ENCODE measurements around the gene FAM210B. TPM values are rescaled to one million over a fixed set of nuclear protein-coding genes. Genes with fewer than 3 reads are reported as not detected.

The FAM210B gene
- total RNA-seq, 1 donor from 2014 or later = 30.8 TPM

DNA sequence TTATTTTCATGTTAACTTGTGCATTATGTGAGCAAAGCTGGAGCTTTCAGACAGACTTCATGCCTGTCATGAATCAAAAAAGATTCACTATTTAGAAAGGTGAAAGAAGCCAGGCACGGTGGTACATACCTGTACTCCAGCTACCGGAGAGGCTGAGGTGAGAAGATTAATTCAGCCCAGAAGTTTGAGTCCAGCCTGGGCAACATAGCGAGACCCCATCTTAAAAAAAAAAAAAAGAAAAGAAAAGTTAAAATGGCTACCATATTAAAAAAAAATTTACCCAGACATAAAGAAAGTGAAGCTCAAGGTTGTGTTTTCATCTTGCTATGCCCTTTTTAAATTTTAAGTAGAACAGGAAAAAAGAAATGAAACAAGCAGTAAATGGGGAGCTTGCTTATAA lies 54.2 kb downstream of the FAM210B start:
- H3K36me3 Mint-ChIP-seq (ENCODE audit: low read depth) = no peaks in the 10 kb centered on the region
- H3K4me3 Mint-ChIP-seq = no peak overlapping the region
- no peaks in the 10 kb centered on the region for H3K9me3 Mint-ChIP-seq
- TF ChIP-seq, protein P1, sequence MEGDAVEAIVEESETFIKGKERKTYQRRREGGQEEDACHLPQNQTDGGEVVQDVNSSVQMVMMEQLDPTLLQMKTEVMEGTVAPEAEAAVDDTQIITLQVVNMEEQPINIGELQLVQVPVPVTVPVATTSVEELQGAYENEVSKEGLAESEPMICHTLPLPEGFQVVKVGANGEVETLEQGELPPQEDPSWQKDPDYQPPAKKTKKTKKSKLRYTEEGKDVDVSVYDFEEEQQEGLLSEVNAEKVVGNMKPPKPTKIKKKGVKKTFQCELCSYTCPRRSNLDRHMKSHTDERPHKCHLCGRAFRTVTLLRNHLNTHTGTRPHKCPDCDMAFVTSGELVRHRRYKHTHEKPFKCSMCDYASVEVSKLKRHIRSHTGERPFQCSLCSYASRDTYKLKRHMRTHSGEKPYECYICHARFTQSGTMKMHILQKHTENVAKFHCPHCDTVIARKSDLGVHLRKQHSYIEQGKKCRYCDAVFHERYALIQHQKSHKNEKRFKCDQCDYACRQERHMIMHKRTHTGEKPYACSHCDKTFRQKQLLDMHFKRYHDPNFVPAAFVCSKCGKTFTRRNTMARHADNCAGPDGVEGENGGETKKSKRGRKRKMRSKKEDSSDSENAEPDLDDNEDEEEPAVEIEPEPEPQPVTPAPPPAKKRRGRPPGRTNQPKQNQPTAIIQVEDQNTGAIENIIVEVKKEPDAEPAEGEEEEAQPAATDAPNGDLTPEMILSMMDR (conservative IDR thresholded peaks at IDR 0.05) = no peak
- H3K27ac Mint-ChIP-seq (ENCODE audit: unreplicated experiment) = no peak overlapping the region
- no peak for DNase-seq (ENCODE audit: low read depth, low spot score)
- H3K27me3 Mint-ChIP-seq (ENCODE audit: low read depth) = no peaks in the 10 kb centered on the region
- H3K4me1 Mint-ChIP-seq = peaks cover 14% of the 10 kb centered on the region

DNA sequence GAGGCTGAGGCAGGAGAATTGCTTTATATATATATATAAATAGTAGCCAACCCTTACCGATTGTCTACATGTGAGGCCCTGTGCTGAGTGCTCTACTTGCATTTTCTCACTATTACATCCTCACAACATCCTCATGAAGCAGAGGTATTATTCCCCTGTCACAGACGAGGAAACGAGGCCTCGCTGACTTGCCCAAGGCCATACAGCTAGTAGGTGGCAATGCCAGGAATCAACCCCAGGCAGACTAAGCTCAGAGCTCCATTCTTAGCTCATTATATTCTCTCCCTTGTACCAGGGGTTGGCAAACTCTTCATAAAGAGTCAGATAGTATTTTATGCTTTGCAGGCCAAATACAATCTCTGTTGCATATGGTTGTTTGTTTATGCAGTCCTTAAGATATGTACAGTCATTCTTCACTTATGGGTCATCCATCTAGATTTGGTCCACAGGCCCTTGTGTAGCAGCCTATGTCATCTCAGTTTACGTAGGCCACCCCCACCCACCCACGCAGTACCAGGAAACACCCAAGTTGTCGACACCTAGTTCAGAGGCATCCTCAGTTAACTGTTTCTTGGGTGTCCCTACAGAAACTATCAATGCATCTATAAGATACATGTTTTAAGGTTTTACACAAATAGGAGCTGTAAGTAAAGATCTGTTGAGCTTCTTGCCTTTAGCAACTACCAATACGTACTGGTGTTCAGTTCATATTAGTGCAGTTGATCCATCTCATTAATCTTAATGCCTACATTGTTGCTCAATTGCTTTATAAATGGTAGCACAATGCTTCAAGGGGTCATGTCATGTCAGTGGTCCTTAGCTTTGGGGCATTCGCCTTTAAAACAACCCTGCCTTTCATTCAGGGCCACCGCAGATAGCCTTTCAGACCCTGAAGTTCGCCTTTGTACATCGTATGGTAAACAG lies 56.3 kb downstream of the FAM210B start:
- no peaks in the 10 kb centered on the region for H3K36me3 Mint-ChIP-seq (ENCODE audit: low read depth)
- no peak for DNase-seq (ENCODE audit: low read depth, low spot score)
- no peak overlapping the region for H3K27ac Mint-ChIP-seq (ENCODE audit: unreplicated experiment)
- TF ChIP-seq, protein P1 (conservative IDR thresholded peaks at IDR 0.05) = no peak
- no peak overlapping the region for H3K4me3 Mint-ChIP-seq
- H3K27me3 Mint-ChIP-seq (ENCODE audit: low read depth) = no peaks in the 10 kb centered on the region
- no peaks in the 10 kb centered on the region for H3K9me3 Mint-ChIP-seq
- peaks cover 14% of the 10 kb centered on the region for H3K4me1 Mint-ChIP-seq

DNA sequence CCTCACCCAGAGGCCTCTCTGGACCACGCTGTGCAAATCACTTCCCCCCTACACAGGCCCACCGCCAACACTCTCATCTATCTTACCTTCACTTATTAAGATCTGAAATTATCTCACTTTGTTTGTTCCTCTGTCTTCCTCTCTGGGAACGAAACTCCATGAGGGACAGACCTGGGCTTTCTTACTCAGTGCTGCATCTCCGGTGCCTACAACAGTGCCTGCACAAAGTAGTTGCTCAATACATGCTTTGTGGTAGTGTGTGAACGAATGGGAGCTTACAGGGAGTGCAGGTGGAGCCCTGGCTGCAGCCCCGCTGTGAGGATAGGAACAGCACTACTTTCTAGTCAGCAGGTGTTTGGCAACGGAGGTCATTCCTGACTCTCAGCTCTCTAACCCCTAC lies 58.6 kb downstream of the FAM210B start:
- DNase-seq (ENCODE audit: low read depth, low spot score) = no peak
- TF ChIP-seq, protein P1 (conservative IDR thresholded peaks at IDR 0.05) = no peak
- H3K36me3 Mint-ChIP-seq (ENCODE audit: low read depth) = no peaks in the 10 kb centered on the region
- no peak overlapping the region for H3K27ac Mint-ChIP-seq (ENCODE audit: unreplicated experiment)
- H3K27me3 Mint-ChIP-seq (ENCODE audit: low read depth) = no peaks in the 10 kb centered on the region
- H3K9me3 Mint-ChIP-seq = no peaks in the 10 kb centered on the region
- no peak overlapping the region for H3K4me3 Mint-ChIP-seq
- peaks cover 23% of the 10 kb centered on the region for H3K4me1 Mint-ChIP-seq

DNA sequence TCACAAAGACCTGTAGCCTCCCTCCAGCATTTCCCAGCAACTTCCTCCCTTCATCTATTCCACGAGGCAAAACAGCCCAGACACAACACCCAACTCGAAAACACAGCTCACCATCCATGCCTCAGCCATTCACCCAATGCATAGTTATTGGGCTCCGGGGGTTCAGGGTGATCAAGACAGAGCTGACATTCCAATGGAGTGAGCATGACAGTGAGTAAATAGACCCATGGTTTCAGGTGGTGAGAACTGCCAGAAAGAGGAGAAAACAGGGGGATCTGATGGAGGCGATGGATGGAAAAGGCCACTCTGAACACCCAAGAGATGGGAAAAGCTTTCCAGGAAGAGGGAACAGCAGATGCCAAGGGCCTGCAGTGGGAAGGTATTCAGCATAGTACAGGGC lies 59.1 kb downstream of the FAM210B start:
- Mint-ChIP-seq H3K9me3 (no peaks in the 10 kb centered on the region), H3K4me3 (no peak overlapping the region), H3K27me3 (ENCODE audit: low read depth) (no peaks in the 10 kb centered on the region), H3K27ac (ENCODE audit: unreplicated experiment) (no peak overlapping the region), H3K36me3 (ENCODE audit: low read depth) (no peaks in the 10 kb centered on the region), H3K4me1 (peaks cover 28% of the 10 kb centered on the region)
- TF ChIP-seq, protein P1 (conservative IDR thresholded peaks at IDR 0.05) = no peak
- no peak for DNase-seq (ENCODE audit: low read depth, low spot score)

Other genes starting within 250 kb of the FAM210B start
- not detected in 2 replicates for gene MC3R, start 110.2 kb upstream of the FAM210B start, total RNA-seq
- 60.3 and 65.2 TPM in 2 replicates for gene AURKA, start 33.2 kb downstream of the FAM210B start, total RNA-seq
- gene CSTF1, start 33.7 kb downstream of the FAM210B start, total RNA-seq = 51.9 and 52.7 TPM in 2 replicates
- gene CASS4, start 53.3 kb downstream of the FAM210B start, total RNA-seq = 0.14 and 0.16 TPM in 2 replicates
- gene RTF2, start 109.7 kb downstream of the FAM210B start, total RNA-seq = 70.7 and 75.3 TPM in 2 replicates
- gene FAM209A, start 165.8 kb downstream of the FAM210B start, total RNA-seq = 0.42 and 0.50 TPM in 2 replicates
- gene FAM209B, start 174.3 kb downstream of the FAM210B start, total RNA-seq = 0.55 TPM in 1 of 2 replicates, not detected in the other

All from neural crest cell (in vitro differentiated cells).